Parathyroid adenoma (tissue), 2 donors: ENCODE data around the gene WRAP53.

Experiments
- H2AFZ ChIP-seq: fragments of 300-600 bp; sonication (generic); one replicate; pipeline ENCODE4 v1.7.0; 2017; ENCODE audit warnings: antibody characterized with exemption, mild to moderate bottlenecking
- H3K27ac ChIP-seq: fragments of 300-600 bp; sonication (generic); one replicate; pipeline ENCODE4 v1.7.0; 2017
- H3K27me3 ChIP-seq: fragments of 300-600 bp; sonication (generic); one replicate; pipeline ENCODE4 v1.7.0; 2017; ENCODE audit warnings: low read length; ENCODE audit not compliant: control insufficient read depth, insufficient read depth
- H3K36me3 ChIP-seq: fragments of 300-600 bp; sonication (generic); one replicate; pipeline ENCODE4 v1.7.0; 2017; ENCODE audit warnings: low read length; ENCODE audit not compliant: control insufficient read depth, insufficient read depth
- H3K4me1 ChIP-seq: fragments of 300-600 bp; sonication (generic); one replicate; pipeline ENCODE4 v1.7.0; 2017; ENCODE audit warnings: control low read depth
- H3K4me2 ChIP-seq: fragments of 300-600 bp; sonication (generic); one replicate; pipeline ENCODE4 v1.7.0; 2017; ENCODE audit warnings: low read length
- H3K4me3 ChIP-seq: fragments of 300-600 bp; sonication (generic); one replicate; pipeline ENCODE4 v1.7.0; 2017; ENCODE audit warnings: low read depth, low read length
- H3K79me2 ChIP-seq: fragments of 300-600 bp; sonication (generic); one replicate; pipeline ENCODE4 v1.7.0; 2017; ENCODE audit warnings: control low read depth
- H3K9ac ChIP-seq: fragments of 300-600 bp; sonication (generic); one replicate; pipeline ENCODE4 v1.7.0; 2017; ENCODE audit warnings: mild to moderate bottlenecking
- H3K9me3 ChIP-seq: fragments of 300-600 bp; sonication (generic); one replicate; pipeline ENCODE4 v1.7.0; 2017; ENCODE audit warnings: low read length; ENCODE audit not compliant: control insufficient read depth
- TF ChIP-seq, protein P1 (sequence below): fragments of 300-600 bp; sonication (generic); IDR thresholded peaks from one replicate; pipeline ENCODE4 v1.7.0; 2017; ENCODE audit warnings: antibody characterized with exemption, mild to moderate bottlenecking
- donor health status: primary hyperparathyroidism.

WRAP53 gene

DNA sequence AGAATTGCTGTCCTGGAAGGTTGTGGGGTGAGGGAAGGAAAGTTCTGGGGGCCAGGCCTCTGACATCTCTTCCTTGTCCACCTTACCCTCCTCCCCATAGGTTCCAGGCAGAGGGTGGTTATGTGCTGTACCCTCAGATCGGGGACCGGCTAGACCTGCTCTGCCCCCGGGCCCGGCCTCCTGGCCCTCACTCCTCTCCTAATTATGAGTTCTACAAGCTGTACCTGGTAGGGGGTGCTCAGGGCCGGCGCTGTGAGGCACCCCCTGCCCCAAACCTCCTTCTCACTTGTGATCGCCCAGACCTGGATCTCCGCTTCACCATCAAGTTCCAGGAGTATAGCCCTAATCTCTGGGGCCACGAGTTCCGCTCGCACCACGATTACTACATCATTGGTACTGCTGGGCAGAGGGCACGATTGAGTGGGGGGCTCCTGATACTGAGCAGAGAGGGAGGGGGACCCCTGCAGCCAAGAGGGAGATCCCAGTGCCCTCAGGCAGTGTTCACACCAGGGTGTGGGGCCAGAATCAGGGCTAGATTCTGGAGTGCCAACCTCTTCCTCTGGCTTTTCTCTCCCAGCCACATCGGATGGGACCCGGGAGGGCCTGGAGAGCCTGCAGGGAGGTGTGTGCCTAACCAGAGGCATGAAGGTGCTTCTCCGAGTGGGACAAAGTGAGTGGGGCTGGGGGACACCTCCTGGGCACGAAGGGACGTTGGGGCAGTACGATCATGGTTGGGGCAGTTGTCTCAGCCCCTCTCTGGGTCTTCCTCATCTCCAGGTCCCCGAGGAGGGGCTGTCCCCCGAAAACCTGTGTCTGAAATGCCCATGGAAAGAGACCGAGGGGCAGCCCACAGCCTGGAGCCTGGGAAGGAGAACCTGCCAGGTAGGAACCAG lies 19.8 kb downstream of the WRAP53 start:
- no peaks in the 10 kb centered on the region for H3K4me1 ChIP-seq
- H3K79me2 ChIP-seq, result no peaks in the 10 kb centered on the region
- no peak overlapping the region for H3K9ac ChIP-seq
- H3K4me3 ChIP-seq, result no peak overlapping the region
- no peak overlapping the region for H3K27ac ChIP-seq
- H2AFZ ChIP-seq, result no peak overlapping the region
- H3K36me3 ChIP-seq, result no peaks in the 10 kb centered on the region
- no peaks in the 10 kb centered on the region for H3K9me3 ChIP-seq
- no peaks in the 10 kb centered on the region for H3K27me3 ChIP-seq
- H3K4me2 ChIP-seq, result no peak overlapping the region
- TF ChIP-seq, protein P1, sequence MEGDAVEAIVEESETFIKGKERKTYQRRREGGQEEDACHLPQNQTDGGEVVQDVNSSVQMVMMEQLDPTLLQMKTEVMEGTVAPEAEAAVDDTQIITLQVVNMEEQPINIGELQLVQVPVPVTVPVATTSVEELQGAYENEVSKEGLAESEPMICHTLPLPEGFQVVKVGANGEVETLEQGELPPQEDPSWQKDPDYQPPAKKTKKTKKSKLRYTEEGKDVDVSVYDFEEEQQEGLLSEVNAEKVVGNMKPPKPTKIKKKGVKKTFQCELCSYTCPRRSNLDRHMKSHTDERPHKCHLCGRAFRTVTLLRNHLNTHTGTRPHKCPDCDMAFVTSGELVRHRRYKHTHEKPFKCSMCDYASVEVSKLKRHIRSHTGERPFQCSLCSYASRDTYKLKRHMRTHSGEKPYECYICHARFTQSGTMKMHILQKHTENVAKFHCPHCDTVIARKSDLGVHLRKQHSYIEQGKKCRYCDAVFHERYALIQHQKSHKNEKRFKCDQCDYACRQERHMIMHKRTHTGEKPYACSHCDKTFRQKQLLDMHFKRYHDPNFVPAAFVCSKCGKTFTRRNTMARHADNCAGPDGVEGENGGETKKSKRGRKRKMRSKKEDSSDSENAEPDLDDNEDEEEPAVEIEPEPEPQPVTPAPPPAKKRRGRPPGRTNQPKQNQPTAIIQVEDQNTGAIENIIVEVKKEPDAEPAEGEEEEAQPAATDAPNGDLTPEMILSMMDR, result no peak

- TF ChIP-seq, protein P1, result no peak
These were observed 20.8 kb downstream of the WRAP53 start for GRCh38 chr17:7709031-7709430.

DNA sequence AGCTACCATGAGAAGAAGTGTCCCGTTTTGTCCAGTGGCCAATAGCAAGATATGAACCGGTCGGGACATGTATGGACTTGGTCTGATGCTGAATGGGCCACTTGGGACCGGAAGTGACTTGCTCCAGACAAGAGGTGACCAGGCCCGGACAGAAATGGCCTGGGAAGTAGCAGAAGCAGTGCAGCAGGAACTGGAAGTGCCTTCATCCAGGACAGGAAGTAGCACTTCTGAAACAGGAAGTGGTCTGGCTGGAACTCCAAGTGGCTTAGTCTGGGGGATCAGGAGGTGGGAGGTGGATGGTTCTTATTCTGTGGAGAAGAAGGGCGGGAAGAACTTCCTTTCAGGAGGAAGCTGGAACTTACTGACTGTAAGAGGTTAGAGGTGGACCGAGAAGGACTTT lies 22.0 kb downstream of the WRAP53 start:
- H3K4me1 ChIP-seq, result no peaks in the 10 kb centered on the region
- no peaks in the 10 kb centered on the region for H3K9me3 ChIP-seq
- no peaks in the 10 kb centered on the region for H3K27me3 ChIP-seq
- no peaks in the 10 kb centered on the region for H3K36me3 ChIP-seq
- TF ChIP-seq, protein P1, result no peak
- H3K9ac ChIP-seq, result no peak overlapping the region
- H3K4me2 ChIP-seq, result no peak overlapping the region
- H3K4me3 ChIP-seq, result no peak overlapping the region
- no peak overlapping the region for H3K27ac ChIP-seq
- H2AFZ ChIP-seq, result no peak overlapping the region
- H3K79me2 ChIP-seq, result no peaks in the 10 kb centered on the region

More at GRCh38 chr17:7709031-7709430, 20.8 kb downstream of the WRAP53 start:
- Histone ChIP-seq H2AFZ (no peak overlapping the region), H3K4me2 (no peak overlapping the region), H3K9me3 (no peaks in the 10 kb centered on the region), H3K27ac (no peak overlapping the region), H3K36me3 (no peaks in the 10 kb centered on the region), H3K27me3 (no peaks in the 10 kb centered on the region), H3K79me2 (no peaks in the 10 kb centered on the region), H3K9ac (no peak overlapping the region), H3K4me1 (no peaks in the 10 kb centered on the region), H3K4me3 (no peak overlapping the region)

DNA sequence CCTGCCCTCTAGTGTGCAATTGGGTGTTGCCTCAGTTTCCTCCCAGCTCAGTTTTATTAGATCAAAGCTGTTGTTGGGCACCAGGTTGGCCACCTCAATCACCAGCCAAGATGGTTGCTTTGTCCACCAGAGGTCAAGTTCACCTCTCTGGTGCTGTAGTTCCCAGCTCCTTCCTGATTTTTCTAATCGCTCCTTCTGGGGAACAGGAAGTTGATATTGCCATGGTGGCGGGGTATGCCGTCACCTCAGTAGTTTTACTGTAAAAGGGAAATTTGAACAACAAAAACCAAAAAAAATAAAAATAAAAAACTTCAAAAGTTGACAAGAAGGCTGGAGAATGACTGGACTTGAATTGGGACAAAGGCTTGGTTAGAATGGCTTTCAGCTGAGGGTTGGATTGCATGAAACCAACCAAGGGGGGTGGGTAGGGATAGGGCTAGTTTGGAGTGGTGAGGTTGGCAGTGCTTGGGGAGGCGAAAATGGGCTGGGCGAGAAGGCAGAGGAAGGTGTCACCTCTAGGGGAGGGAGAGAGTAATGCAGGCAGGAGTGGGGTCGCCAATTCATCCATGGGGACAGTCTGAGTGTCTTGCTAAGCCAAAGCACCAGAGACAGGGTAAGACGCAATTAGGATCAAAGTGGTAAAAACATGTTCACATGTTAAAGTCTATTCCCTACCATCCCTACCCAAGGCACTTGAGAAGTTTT lies 22.9 kb downstream of the WRAP53 start:
- Histone ChIP-seq H3K9me3 (no peaks in the 10 kb centered on the region), H3K79me2 (no peaks in the 10 kb centered on the region), H3K27me3 (no peaks in the 10 kb centered on the region), H2AFZ (no peak overlapping the region), H3K4me3 (no peak overlapping the region), H3K36me3 (no peaks in the 10 kb centered on the region), H3K9ac (no peak overlapping the region), H3K4me1 (peaks cover under 1% of the 10 kb centered on the region), H3K27ac (no peak overlapping the region), H3K4me2 (no peak overlapping the region)
- TF ChIP-seq, protein P1, result no peak
